ENCODE results near the gene ATP1A2. TPM values are rescaled to one million over a fixed set of nuclear protein-coding genes. Genes with fewer than 3 reads are reported as not detected.

Gene ATP1A2
- total and polyA plus RNA-seq, 10 of the 15 experiments (the other 5 are each of a cell fraction or from before 2014, with no cell fraction given): 0.15 TPM; not detected in 9

- TF ChIP-seq, protein P1, sequence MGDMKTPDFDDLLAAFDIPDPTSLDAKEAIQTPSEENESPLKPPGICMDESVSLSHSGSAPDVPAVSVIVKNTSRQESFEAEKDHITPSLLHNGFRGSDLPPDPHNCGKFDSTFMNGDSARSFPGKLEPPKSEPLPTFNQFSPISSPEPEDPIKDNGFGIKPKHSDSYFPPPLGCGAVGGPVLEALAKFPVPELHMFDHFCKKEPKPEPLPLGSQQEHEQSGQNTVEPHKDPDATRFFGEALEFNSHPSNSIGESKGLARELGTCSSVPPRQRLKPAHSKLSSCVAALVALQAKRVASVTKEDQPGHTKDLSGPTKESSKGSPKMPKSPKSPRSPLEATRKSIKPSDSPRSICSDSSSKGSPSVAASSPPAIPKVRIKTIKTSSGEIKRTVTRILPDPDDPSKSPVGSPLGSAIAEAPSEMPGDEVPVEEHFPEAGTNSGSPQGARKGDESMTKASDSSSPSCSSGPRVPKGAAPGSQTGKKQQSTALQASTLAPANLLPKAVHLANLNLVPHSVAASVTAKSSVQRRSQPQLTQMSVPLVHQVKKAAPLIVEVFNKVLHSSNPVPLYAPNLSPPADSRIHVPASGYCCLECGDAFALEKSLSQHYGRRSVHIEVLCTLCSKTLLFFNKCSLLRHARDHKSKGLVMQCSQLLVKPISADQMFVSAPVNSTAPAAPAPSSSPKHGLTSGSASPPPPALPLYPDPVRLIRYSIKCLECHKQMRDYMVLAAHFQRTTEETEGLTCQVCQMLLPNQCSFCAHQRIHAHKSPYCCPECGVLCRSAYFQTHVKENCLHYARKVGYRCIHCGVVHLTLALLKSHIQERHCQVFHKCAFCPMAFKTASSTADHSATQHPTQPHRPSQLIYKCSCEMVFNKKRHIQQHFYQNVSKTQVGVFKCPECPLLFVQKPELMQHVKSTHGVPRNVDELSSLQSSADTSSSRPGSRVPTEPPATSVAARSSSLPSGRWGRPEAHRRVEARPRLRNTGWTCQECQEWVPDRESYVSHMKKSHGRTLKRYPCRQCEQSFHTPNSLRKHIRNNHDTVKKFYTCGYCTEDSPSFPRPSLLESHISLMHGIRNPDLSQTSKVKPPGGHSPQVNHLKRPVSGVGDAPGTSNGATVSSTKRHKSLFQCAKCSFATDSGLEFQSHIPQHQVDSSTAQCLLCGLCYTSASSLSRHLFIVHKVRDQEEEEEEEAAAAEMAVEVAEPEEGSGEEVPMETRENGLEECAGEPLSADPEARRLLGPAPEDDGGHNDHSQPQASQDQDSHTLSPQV (IDR thresholded peaks at IDR 0.05): no peak
- TF ChIP-seq ZNF274 (IDR thresholded peaks at IDR 0.05; ENCODE audit: insufficient read depth, insufficient read length): no peak
- TF ChIP-seq ATF3 (IDR thresholded peaks at IDR 0.05; ENCODE audit: borderline replicate concordance, extremely low read depth, low read depth, low read length): no peak
- no peak for TF ChIP-seq HDAC2 (IDR thresholded peaks at IDR 0.05)
- no peak for TF ChIP-seq RUNX3 (IDR thresholded peaks at IDR 0.05; ENCODE audit: low read length)
- no peak for TF ChIP-seq ATF7 (IDR thresholded peaks at IDR 0.05; ENCODE audit: low read depth)
- TF ChIP-seq, protein P2, sequence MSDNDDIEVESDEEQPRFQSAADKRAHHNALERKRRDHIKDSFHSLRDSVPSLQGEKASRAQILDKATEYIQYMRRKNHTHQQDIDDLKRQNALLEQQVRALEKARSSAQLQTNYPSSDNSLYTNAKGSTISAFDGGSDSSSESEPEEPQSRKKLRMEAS (IDR thresholded peaks at IDR 0.05; ENCODE audit: low read depth, low read length): no peak
- no peak for TF ChIP-seq NFYA (IDR thresholded peaks at IDR 0.05; ENCODE audit: borderline replicate concordance, low read depth, low read length)
- no peak for TF ChIP-seq FOXM1 (IDR thresholded peaks at IDR 0.05; ENCODE audit: low read depth, low read length)
- no peak for TF ChIP-seq GABPA (IDR thresholded peaks at IDR 0.05; ENCODE audit: low read depth)
- TF ChIP-seq EGR1 (IDR thresholded peaks at IDR 0.05; ENCODE audit: borderline replicate concordance in 1 of 2, low read depth in 2 of 2, low read length in 2 of 2): no peak
- TF ChIP-seq SMC3 (IDR thresholded peaks at IDR 0.05; ENCODE audit: borderline replicate concordance, low read length): no peak
- no peak for TF ChIP-seq NBN (IDR thresholded peaks at IDR 0.05)
- no peak for TF ChIP-seq KLF5 (IDR thresholded peaks at IDR 0.05; ENCODE audit: partially characterized antibody)
- no peak for TF ChIP-seq ZNF24 (IDR thresholded peaks at IDR 0.05)
These were observed 63.2 kb downstream of the ATP1A2 start (continued) for GRCh38 chr1:160178731-160179130.
